Bronchial epithelial cell (primary cell): ENCODE results near the gene ZNF197. TPM values are rescaled to one million over a fixed set of nuclear protein-coding genes. Genes with fewer than 3 reads are reported as not detected.

Experiments
- DNase-seq: peaks from one replicate; pipeline ENCODE4 v3.0.0-alpha.2; 2010; ENCODE audit warnings: low read depth
- FAIRE-seq: peaks from 2 replicates; lab custom pipeline; 2011; peaks lifted over from hg19 to GRCh38; lab: Jason Lieb, UNC
- H3K27me3 ChIP-seq: 2 replicates; pipeline ENCODE4 v1.5.1; 2011; ENCODE audit warnings: low read length; ENCODE audit not compliant: control insufficient read depth, insufficient read depth
- H3K36me3 ChIP-seq: 2 replicates; pipeline ENCODE4 v1.5.1; 2011; ENCODE audit warnings: low read length; ENCODE audit not compliant: control insufficient read depth, insufficient read depth
- H3K4me3 ChIP-seq: 2 replicates; pipeline ENCODE4 v1.5.1; 2011; ENCODE audit warnings: mild to moderate bottlenecking, low read depth, low read length, control low read depth
- CTCF ChIP-seq: IDR thresholded peaks from 2 replicates; pipeline ENCODE4 v1.5.1; 2011; ENCODE audit warnings: mild to moderate bottlenecking, moderate library complexity, low read length, control low read depth, inconsistent platforms; ENCODE audit not compliant: insufficient read depth, severe bottlenecking
- total RNA-seq: library from RNA; depleted of rRNA; stranded (reverse); fragments of >200 nt; gene quantifications from 2 replicates; pipeline ENCODE4 v1.2.1, GENCODE V29; 2014

ZNF197 gene
- total RNA-seq, 1 donor from 2014 or later: 17.6 TPM

DNA sequence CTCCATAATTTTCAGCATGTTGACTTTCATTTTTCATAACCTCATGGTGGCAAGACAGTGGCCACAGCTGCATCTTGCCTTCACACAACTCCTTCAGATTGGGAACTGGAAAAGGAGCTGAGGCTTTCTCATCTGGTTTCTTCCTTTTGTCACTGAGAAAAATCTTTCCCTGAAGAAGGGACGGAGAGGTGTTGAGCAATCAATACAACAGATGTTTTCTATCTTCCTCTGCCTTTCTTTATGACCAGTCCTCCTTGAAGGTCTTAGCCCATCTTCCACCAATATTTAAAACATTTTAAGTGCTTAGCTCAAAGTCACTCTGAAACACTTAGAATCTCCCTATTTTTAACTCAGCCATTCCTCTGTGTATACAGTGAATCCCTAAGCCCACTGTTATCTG is 28.2 kb upstream of the ZNF197 start:
- no peaks in the 10 kb centered on the region for H3K36me3 ChIP-seq
- DNase-seq (no peak), FAIRE-seq (peak; percentile 91)
- no peak overlapping the region for H3K4me3 ChIP-seq
- TF ChIP-seq CTCF: no peak
- H3K27me3 ChIP-seq: no peaks in the 10 kb centered on the region

DNA sequence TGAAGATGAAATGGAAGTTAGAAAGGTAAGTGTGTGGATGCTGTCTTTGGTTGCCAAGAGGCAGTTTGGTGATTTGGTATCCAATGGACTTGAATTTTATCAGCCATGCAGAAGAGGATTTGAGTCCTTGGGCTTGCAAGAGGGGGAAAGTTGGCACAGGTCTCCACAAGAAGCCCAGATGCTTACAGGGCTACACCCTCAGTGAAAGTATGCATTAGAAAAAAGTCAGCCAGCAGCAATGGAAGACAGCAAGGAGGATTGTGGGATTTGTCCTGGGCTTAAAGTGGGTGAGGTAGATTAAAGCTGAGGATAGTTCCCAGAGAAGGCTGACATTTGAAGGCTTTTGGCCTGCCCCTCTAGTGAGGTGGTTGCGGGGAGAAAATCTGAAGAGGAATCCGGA is 23.1 kb upstream of the ZNF197 start:
- no peak overlapping the region for H3K4me3 ChIP-seq
- TF ChIP-seq CTCF: no peak
- DNase-seq (no peak), FAIRE-seq (no peak)
- H3K27me3 ChIP-seq: no peaks in the 10 kb centered on the region
- no peaks in the 10 kb centered on the region for H3K36me3 ChIP-seq

- no peaks in the 10 kb centered on the region for H3K36me3 ChIP-seq
- H3K4me3 ChIP-seq: no peak overlapping the region
- FAIRE-seq (no peak), DNase-seq (no peak)
- no peaks in the 10 kb centered on the region for H3K27me3 ChIP-seq
- no peak for TF ChIP-seq CTCF
Observed at GRCh38 chr3:44612678-44613077, 12.2 kb upstream of the ZNF197 start.

GRCh38 chr3:44628716-44629115 is 3.9 kb downstream of the ZNF197 start:
- no peak for TF ChIP-seq CTCF
- Histone ChIP-seq H3K27me3 (no peaks in the 10 kb centered on the region), H3K36me3 (peaks cover 18% of the 10 kb centered on the region), H3K4me3 (no peak overlapping the region)
- FAIRE-seq (no peak), DNase-seq (no peak)

DNA sequence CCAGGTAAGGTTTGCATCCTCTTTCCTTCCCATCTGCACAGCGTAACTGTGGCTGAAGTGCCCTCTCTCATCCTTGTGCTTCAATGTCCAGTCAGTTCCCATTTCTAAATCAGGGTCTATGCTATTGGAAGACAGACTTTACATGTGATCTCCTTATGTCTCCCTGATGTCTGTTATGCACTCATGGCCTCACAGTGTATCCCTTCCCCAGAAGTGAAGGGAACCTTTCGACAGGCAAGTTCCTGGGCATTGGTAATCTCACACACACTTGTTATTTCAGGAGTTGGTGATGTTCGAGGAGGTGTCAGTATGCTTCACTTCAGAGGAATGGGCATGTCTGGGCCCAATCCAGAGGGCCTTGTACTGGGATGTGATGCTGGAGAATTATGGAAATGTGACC is 7.4 kb downstream of the ZNF197 start:
- DNase-seq (no peak), FAIRE-seq (peak; percentile 43)
- no peak for TF ChIP-seq CTCF
- Histone ChIP-seq H3K36me3 (peaks cover 18% of the 10 kb centered on the region), H3K4me3 (no peak overlapping the region), H3K27me3 (no peaks in the 10 kb centered on the region)

- no peak for FAIRE-seq
- no peaks in the 10 kb centered on the region for H3K27me3 ChIP-seq
- H3K4me3 ChIP-seq: no peak overlapping the region
- DNase-seq: no peak
- peaks cover 7% of the 10 kb centered on the region for H3K36me3 ChIP-seq
- no peak for TF ChIP-seq CTCF
Observed at GRCh38 chr3:44642337-44642736, 17.5 kb downstream of the ZNF197 start.
